ENCODE measurements around the gene TBC1D17. TPM values are rescaled to one million over a fixed set of nuclear protein-coding genes. Genes with fewer than 3 reads are reported as not detected.

TBC1D17 gene
- total RNA-seq, 2 experiments from 2014 or later: 42.3 to 47.6 TPM

- peaks cover 24% of the 10 kb centered on the region for H3K4me1 Mint-ChIP-seq
- no peak overlapping the region for H3K27ac Mint-ChIP-seq
- no peaks in the 10 kb centered on the region for H3K9me3 Mint-ChIP-seq
- POLR2A ChIA-PET: no interaction called here
- peaks cover 19% of the 10 kb centered on the region for H3K36me3 Mint-ChIP-seq (ENCODE audit: low read depth)
- H3K4me3 Mint-ChIP-seq: no peak overlapping the region
- DNase-seq: no peak
- H3K27me3 Mint-ChIP-seq: no peaks in the 10 kb centered on the region
- CTCF ChIA-PET: no interaction called here
These were observed 10.4 kb downstream of the TBC1D17 start for GRCh38 chr19:49887665-49888509.

- no peak overlapping the region for H3K4me3 Mint-ChIP-seq
- no peak overlapping the region for H3K27ac Mint-ChIP-seq
- CTCF ChIA-PET: no interaction called here
- no peak for DNase-seq
- no peaks in the 10 kb centered on the region for H3K9me3 Mint-ChIP-seq
- H3K36me3 Mint-ChIP-seq (ENCODE audit: low read depth): peaks cover 17% of the 10 kb centered on the region
- H3K27me3 Mint-ChIP-seq: no peaks in the 10 kb centered on the region
- POLR2A ChIA-PET: no interaction called here
- peaks cover 29% of the 10 kb centered on the region for H3K4me1 Mint-ChIP-seq
These were observed 11.0 kb downstream of the TBC1D17 start for GRCh38 chr19:49888510-49888824.

- H3K9me3 Mint-ChIP-seq: no peaks in the 10 kb centered on the region
- H3K27ac Mint-ChIP-seq: no peak overlapping the region
- peaks cover 29% of the 10 kb centered on the region for H3K4me1 Mint-ChIP-seq
- ChIA-PET POLR2A (interaction anchor here (0.9 to 2.0 kb wide), 3 partner anchors 7 to 40 kb away, joined by 3 to 11 read pairs (median 5); partner anchors contain the start of genes ATF5 and NUP62), CTCF (no interaction called here)
- DNase-seq: no peak
- no peaks in the 10 kb centered on the region for H3K27me3 Mint-ChIP-seq
- peaks cover 13% of the 10 kb centered on the region for H3K36me3 Mint-ChIP-seq (ENCODE audit: low read depth)
- H3K4me3 Mint-ChIP-seq: no peak overlapping the region
These were observed 11.7 kb downstream of the TBC1D17 start for GRCh38 chr19:49889038-49889686.

- H3K9me3 Mint-ChIP-seq: no peaks in the 10 kb centered on the region
- H3K4me3 Mint-ChIP-seq: peak overlapping the region; percentile 68
- DNase-seq: peak; percentile 79
- peaks cover 33% of the 10 kb centered on the region for H3K4me1 Mint-ChIP-seq
- ChIA-PET POLR2A (interaction anchor here (0.9 to 2.0 kb wide), 6 partner anchors 8 to 40 kb away, joined by 3 to 11 read pairs (median 5); partner anchors contain the start of genes AKT1S1, ATF5, NUP62 and PTOV1), CTCF (interaction anchor here (0.8 to 0.9 kb wide), 2 partner anchors 21 kb away, joined by 3 read pairs; no protein-coding TSS in a partner anchor)
- H3K27ac Mint-ChIP-seq: peak overlapping the region; percentile 62
- no peaks in the 10 kb centered on the region for H3K27me3 Mint-ChIP-seq
- H3K36me3 Mint-ChIP-seq (ENCODE audit: low read depth): peaks cover 8% of the 10 kb centered on the region
These were observed 12.3 kb downstream of the TBC1D17 start for GRCh38 chr19:49889687-49890348.

GRCh38 chr19:49890349-49891311, 13.1 kb downstream of the TBC1D17 start:
- Mint-ChIP-seq H3K4me1 (peaks cover 41% of the 10 kb centered on the region), H3K27ac (peak overlapping the region; percentile 62), H3K36me3 (ENCODE audit: low read depth) (peaks cover 6% of the 10 kb centered on the region), H3K9me3 (no peaks in the 10 kb centered on the region), H3K4me3 (peak overlapping the region; percentile 68), H3K27me3 (no peaks in the 10 kb centered on the region)
- ChIA-PET POLR2A (interaction anchor here (0.9 to 2.0 kb wide), 7 partner anchors 9 to 40 kb away, joined by 3 to 11 read pairs (median 5); partner anchors contain the start of genes AKT1S1, ATF5, NUP62 and PTOV1), CTCF (interaction anchor here (0.8 to 0.9 kb wide), 2 partner anchors 20 to 21 kb away, joined by 3 read pairs; no protein-coding TSS in a partner anchor)
- DNase-seq: peak; percentile 73

- POLR2A ChIA-PET: interaction anchor here (0.9 to 1.7 kb wide), 3 partner anchors 14 to 38 kb away, joined by 3 to 7 read pairs (median 4); partner anchors contain the start of genes AKT1S1, ATF5, NUP62 and TBC1D17
- DNase-seq: no peak
- H3K27ac Mint-ChIP-seq: no peak overlapping the region
- H3K4me3 Mint-ChIP-seq: no peak overlapping the region
- H3K9me3 Mint-ChIP-seq: no peaks in the 10 kb centered on the region
- H3K36me3 Mint-ChIP-seq (ENCODE audit: low read depth): peaks cover 6% of the 10 kb centered on the region
- CTCF ChIA-PET: no interaction called here
- H3K27me3 Mint-ChIP-seq: no peaks in the 10 kb centered on the region
- peaks cover 48% of the 10 kb centered on the region for H3K4me1 Mint-ChIP-seq
These were observed 13.9 kb downstream of the TBC1D17 start for GRCh38 chr19:49891393-49891792.

GRCh38 chr19:49892716-49893115, 15.2 kb downstream of the TBC1D17 start:
- peaks cover 9% of the 10 kb centered on the region for H3K36me3 Mint-ChIP-seq (ENCODE audit: low read depth)
- POLR2A ChIA-PET: interaction anchor here (1.1 to 5.5 kb wide), 3 partner anchors 19 to 36 kb away, joined by 3 to 43 read pairs (median 3); partner anchors contain the start of genes ATF5 and NUP62
- H3K9me3 Mint-ChIP-seq: no peaks in the 10 kb centered on the region
- no peak overlapping the region for H3K27ac Mint-ChIP-seq
- peaks cover 60% of the 10 kb centered on the region for H3K4me1 Mint-ChIP-seq
- H3K27me3 Mint-ChIP-seq: no peaks in the 10 kb centered on the region
- H3K4me3 Mint-ChIP-seq: peak overlapping the region; percentile 43
- CTCF ChIA-PET: no interaction called here
- DNase-seq: no peak

GRCh38 chr19:49894011-49894664, 16.6 kb downstream of the TBC1D17 start:
- H3K9me3 Mint-ChIP-seq: no peaks in the 10 kb centered on the region
- H3K27me3 Mint-ChIP-seq: no peaks in the 10 kb centered on the region
- ChIA-PET POLR2A (interaction anchor here (0.9 to 5.5 kb wide), 7 partner anchors 12 to 82 kb away, joined by 3 to 43 read pairs (median 4); partner anchors contain the start of genes ATF5, FUZ and NUP62), CTCF (no interaction called here)
- H3K4me3 Mint-ChIP-seq: peak overlapping the region; percentile 13
- no peak for DNase-seq
- peaks cover 9% of the 10 kb centered on the region for H3K36me3 Mint-ChIP-seq (ENCODE audit: low read depth)
- no peak overlapping the region for H3K27ac Mint-ChIP-seq
- peaks cover 66% of the 10 kb centered on the region for H3K4me1 Mint-ChIP-seq

- POLR2A ChIA-PET: interaction anchor here (0.7 to 5.5 kb wide), 7 partner anchors 8 to 38 kb away, joined by 3 to 43 read pairs (median 4); partner anchors contain the start of genes ATF5 and NUP62
- H3K27me3 Mint-ChIP-seq: no peaks in the 10 kb centered on the region
- CTCF ChIA-PET: interaction anchor here (1.0 kb wide), 1 partner anchor 27 kb away, joined by 3 read pairs; the partner anchor contains the start of gene PNKP
- peak; percentile 40 for DNase-seq
- H3K36me3 Mint-ChIP-seq (ENCODE audit: low read depth): peaks cover 6% of the 10 kb centered on the region
- H3K4me1 Mint-ChIP-seq: peaks cover 61% of the 10 kb centered on the region
- H3K9me3 Mint-ChIP-seq: no peaks in the 10 kb centered on the region
- H3K27ac Mint-ChIP-seq: peak overlapping the region; percentile 97
- peak overlapping the region; percentile 80 for H3K4me3 Mint-ChIP-seq
These were observed 17.5 kb downstream of the TBC1D17 start for GRCh38 chr19:49894879-49895565.

- Mint-ChIP-seq H3K27ac (peak overlapping the region; percentile 97), H3K27me3 (no peaks in the 10 kb centered on the region), H3K4me1 (peaks cover 57% of the 10 kb centered on the region), H3K36me3 (ENCODE audit: low read depth) (peaks cover 6% of the 10 kb centered on the region), H3K9me3 (no peaks in the 10 kb centered on the region), H3K4me3 (peak overlapping the region; percentile 80)
- DNase-seq: peak; percentile 38
- POLR2A ChIA-PET: interaction anchor here (0.7 to 5.5 kb wide), 6 partner anchors 9 to 38 kb away, joined by 3 to 43 read pairs (median 8); partner anchors contain the start of genes AKT1S1, ATF5, NUP62 and TBC1D17
- CTCF ChIA-PET: interaction anchor here (1.0 kb wide), 1 partner anchor 28 kb away, joined by 3 read pairs; the partner anchor contains the start of gene PNKP
These were observed 18.2 kb downstream of the TBC1D17 start for GRCh38 chr19:49895566-49896297.
